ENCODE results near the gene AUTS2.

The AUTS2 gene

GRCh38 chr7:69696686-69697685, 98.7 kb downstream of the AUTS2 start:
- H3K27me3 ChIP-seq (ENCODE audit: insufficient read depth, low read depth, severe bottlenecking), result no peaks in the 10 kb centered on the region
- H3K4me3 ChIP-seq (ENCODE audit: low read depth, low read length), result no peak overlapping the region
- no peak overlapping the region for H3K27ac ChIP-seq
- no peaks in the 10 kb centered on the region for H3K36me3 ChIP-seq
- no peak for DNase-seq
- no peaks in the 10 kb centered on the region for H3K9me3 ChIP-seq (ENCODE audit: severe bottlenecking)
- TF ChIP-seq CTCF (IDR thresholded peaks at IDR 0.05; ENCODE audit: low read depth, low read length), result no peak

- no peak overlapping the region for H3K27ac ChIP-seq
- no peak for DNase-seq
These were observed 100.0 kb downstream of the AUTS2 start for GRCh38 chr7:69698109-69698825.

GRCh38 chr7:69699931-69700330, 101.7 kb downstream of the AUTS2 start:
- H3K27ac ChIP-seq, result no peak overlapping the region
- H3K36me3 ChIP-seq, result no peaks in the 10 kb centered on the region
- H3K4me3 ChIP-seq (ENCODE audit: low read depth, low read length), result no peak overlapping the region
- DNase-seq, result no peak
- H3K9me3 ChIP-seq (ENCODE audit: severe bottlenecking), result no peaks in the 10 kb centered on the region
- TF ChIP-seq CTCF (IDR thresholded peaks at IDR 0.05; ENCODE audit: low read depth, low read length), result no peak
- no peaks in the 10 kb centered on the region for H3K27me3 ChIP-seq (ENCODE audit: insufficient read depth, low read depth, severe bottlenecking)

More at GRCh38 chr7:69698109-69698825, 100.0 kb downstream of the AUTS2 start:
- H3K27me3 ChIP-seq (ENCODE audit: insufficient read depth, low read depth, severe bottlenecking), result no peaks in the 10 kb centered on the region
- no peak for TF ChIP-seq CTCF (IDR thresholded peaks at IDR 0.05; ENCODE audit: low read depth, low read length)
- H3K9me3 ChIP-seq (ENCODE audit: severe bottlenecking), result no peaks in the 10 kb centered on the region
- H3K36me3 ChIP-seq, result no peaks in the 10 kb centered on the region
- no peak overlapping the region for H3K4me3 ChIP-seq (ENCODE audit: low read depth, low read length)

GRCh38 chr7:69700331-69700730, 102.1 kb downstream of the AUTS2 start:
- no peak for TF ChIP-seq CTCF (IDR thresholded peaks at IDR 0.05; ENCODE audit: low read depth, low read length)
- Histone ChIP-seq H3K36me3 (no peaks in the 10 kb centered on the region), H3K9me3 (ENCODE audit: severe bottlenecking) (no peaks in the 10 kb centered on the region), H3K4me3 (ENCODE audit: low read depth, low read length) (no peak overlapping the region), H3K27me3 (ENCODE audit: insufficient read depth, low read depth, severe bottlenecking) (no peaks in the 10 kb centered on the region), H3K27ac (no peak overlapping the region)
- no peak for DNase-seq

- DNase-seq, result no peak
- no peaks in the 10 kb centered on the region for H3K27me3 ChIP-seq (ENCODE audit: insufficient read depth, low read depth, severe bottlenecking)
- H3K36me3 ChIP-seq, result no peaks in the 10 kb centered on the region
- no peak for TF ChIP-seq CTCF (IDR thresholded peaks at IDR 0.05; ENCODE audit: low read depth, low read length)
- no peak overlapping the region for H3K4me3 ChIP-seq (ENCODE audit: low read depth, low read length)
- H3K9me3 ChIP-seq (ENCODE audit: severe bottlenecking), result no peaks in the 10 kb centered on the region
- H3K27ac ChIP-seq, result no peak overlapping the region
These were observed 103.0 kb downstream of the AUTS2 start for GRCh38 chr7:69701288-69701687.
